ENCODE results near the gene ZNF646.

Gene ZNF646

DNA sequence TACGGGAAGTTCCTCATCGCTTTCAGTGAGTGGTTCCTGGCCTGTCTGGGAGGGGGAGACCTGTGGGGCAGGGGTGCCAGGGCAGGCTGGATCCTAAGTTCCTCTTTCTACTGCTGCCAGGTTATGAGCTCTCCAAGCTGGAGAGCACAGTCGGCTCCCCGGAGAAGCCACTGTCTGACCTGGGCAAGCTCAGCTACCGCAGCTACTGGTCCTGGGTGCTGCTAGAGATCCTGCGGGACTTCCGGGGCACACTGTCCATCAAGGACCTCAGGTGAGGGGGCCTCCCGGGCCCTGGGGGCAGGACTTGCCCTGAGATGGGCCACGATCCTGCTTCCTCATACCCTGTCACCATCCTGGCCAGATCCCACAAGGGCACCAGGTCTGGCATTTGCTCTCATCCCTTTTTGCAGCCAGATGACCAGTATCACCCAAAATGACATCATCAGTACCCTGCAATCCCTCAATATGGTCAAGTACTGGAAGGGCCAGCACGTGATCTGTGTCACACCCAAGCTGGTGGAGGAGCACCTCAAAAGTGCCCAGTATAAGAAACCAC is 56.2 kb downstream of the ZNF646 start:
- Histone ChIP-seq H3K36me3 (replicated peaks) (peaks cover 34% of the 10 kb centered on the region), H3K4me3 (no peak overlapping the region), H3K9me3 (no peaks in the 10 kb centered on the region), H3K27me3 (ENCODE audit: low read depth) (no peaks in the 10 kb centered on the region), H3K4me1 (peaks cover 20% of the 10 kb centered on the region)
- in situ Hi-C loops (cut with MboI; ENCODE audit: low sequenced_read_pairs): no loop called here
- no peak for DNase-seq (ENCODE audit: low spot score in 2 of 2)

DNA sequence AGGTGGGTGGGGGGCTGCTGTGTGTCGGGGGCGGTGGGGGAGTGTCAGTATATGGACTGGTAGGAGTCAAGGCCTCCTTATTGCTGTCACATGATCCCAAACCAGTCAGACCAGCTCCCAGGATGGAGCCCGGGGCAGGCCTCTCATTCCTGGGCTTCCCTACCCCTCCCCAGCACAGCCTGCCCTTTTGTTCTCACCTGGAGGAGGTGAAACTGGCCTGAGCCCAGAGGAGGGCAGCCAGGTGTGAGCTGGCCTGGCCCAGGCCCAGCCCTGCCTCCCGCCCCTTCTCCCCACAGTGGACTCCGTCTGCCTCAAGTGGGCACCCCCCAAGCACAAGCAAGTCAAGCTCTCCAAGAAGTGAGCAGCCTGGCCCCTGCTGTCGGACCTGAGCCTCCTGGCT is 56.7 kb downstream of the ZNF646 start:
- Histone ChIP-seq H3K9me3 (no peaks in the 10 kb centered on the region), H3K4me3 (no peak overlapping the region), H3K27me3 (ENCODE audit: low read depth) (no peaks in the 10 kb centered on the region), H3K36me3 (replicated peaks) (peaks cover 34% of the 10 kb centered on the region), H3K4me1 (peaks cover 20% of the 10 kb centered on the region)
- no peak for DNase-seq (ENCODE audit: low spot score in 2 of 2)
- in situ Hi-C loops (cut with MboI; ENCODE audit: low sequenced_read_pairs): no loop called here

DNA sequence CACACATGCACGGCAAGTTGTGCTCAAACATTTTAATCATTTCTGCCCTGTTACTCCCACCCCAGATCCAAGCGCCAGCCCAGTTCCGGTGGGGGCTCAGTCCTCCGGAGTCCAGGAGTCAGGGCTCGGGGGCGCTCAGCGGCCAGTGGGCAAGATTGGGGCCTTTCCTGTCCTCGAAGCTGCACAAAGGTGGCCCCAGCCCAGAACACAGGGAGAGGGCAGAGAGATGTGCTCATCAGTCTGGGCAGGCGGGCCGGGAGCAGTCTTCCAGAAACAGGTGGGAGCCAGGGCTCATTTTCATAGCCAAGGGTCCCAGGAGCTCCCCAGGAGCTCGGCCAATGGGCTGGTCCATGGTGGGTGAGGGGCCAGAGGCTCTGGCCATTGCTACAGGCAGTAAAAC is 57.2 kb downstream of the ZNF646 start:
- DNase-seq (ENCODE audit: low spot score in 2 of 2): no peak
- no peaks in the 10 kb centered on the region for H3K9me3 ChIP-seq
- peaks cover 34% of the 10 kb centered on the region for H3K36me3 ChIP-seq (replicated peaks)
- no peaks in the 10 kb centered on the region for H3K27me3 ChIP-seq (ENCODE audit: low read depth)
- no peak overlapping the region for H3K4me3 ChIP-seq
- in situ Hi-C loops (cut with MboI; ENCODE audit: low sequenced_read_pairs): no loop called here
- peaks cover 20% of the 10 kb centered on the region for H3K4me1 ChIP-seq

DNA sequence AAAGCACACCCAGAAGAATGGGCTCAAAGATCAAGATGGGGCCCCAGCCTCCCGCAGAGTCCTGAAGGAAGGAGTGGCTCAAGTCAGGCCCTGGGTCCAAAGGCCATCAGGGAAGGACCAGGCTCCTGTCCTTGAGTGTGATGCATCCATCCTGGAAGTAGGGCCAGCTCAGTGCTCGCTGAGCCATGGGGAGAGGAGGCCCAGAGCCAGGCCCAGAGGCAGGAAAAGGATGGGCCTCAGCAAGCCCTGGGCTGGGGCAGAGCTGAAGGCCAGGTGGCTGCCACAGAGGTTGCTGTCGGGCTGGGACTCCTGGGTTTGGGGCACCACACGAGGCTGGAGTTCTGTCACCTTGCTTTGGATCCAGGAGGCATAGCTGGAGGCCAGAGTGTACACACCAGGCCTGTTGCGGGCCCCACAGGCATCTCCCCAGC is 57.6 kb downstream of the ZNF646 start:
- H3K27me3 ChIP-seq (ENCODE audit: low read depth): no peaks in the 10 kb centered on the region
- H3K4me3 ChIP-seq: no peak overlapping the region
- H3K36me3 ChIP-seq (replicated peaks): peaks cover 34% of the 10 kb centered on the region
- in situ Hi-C loops (cut with MboI; ENCODE audit: low sequenced_read_pairs): no loop called here
- no peaks in the 10 kb centered on the region for H3K9me3 ChIP-seq
- peaks cover 20% of the 10 kb centered on the region for H3K4me1 ChIP-seq
- DNase-seq (ENCODE audit: low spot score in 2 of 2): no peak

DNA sequence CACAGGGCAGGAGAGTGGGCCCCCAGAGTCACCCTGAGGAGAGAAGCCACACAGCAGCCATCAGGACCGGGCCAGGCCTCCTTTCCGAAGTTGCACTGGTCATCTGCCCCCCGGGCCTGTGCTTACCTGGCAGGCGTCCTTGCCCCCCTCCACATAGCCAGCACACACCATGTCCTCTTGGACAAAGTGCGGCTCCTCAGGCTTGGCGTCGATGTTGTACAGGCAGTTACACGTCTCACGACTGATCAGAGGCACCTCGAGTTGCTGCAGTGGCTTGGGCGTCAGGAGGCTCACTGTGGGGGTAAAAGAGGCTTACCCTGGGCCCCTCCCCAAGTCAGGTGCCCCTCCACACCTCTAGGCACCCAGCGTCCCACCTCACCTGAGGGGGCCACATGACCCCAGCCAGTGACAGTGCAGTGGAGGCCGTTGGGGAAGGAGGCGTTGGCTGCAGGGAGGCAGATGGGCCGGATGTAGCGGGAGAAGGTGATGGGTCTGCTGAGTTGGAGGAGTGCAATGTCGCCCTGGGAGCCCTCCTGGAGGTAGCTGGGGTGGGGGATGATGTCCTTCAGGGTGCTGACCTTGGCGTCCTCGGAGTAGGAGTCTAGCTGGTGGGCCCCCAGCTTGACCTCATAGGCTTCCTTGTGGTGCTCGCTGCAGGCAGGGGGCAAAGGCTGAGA is 58.2 kb downstream of the ZNF646 start:
- no peaks in the 10 kb centered on the region for H3K27me3 ChIP-seq (ENCODE audit: low read depth)
- peaks cover 28% of the 10 kb centered on the region for H3K36me3 ChIP-seq (replicated peaks)
- no peak overlapping the region for H3K4me3 ChIP-seq
- in situ Hi-C loops (cut with MboI; ENCODE audit: low sequenced_read_pairs): no loop called here
- no peak for DNase-seq (ENCODE audit: low spot score in 2 of 2)
- no peaks in the 10 kb centered on the region for H3K9me3 ChIP-seq
- H3K4me1 ChIP-seq: peaks cover 20% of the 10 kb centered on the region

DNA sequence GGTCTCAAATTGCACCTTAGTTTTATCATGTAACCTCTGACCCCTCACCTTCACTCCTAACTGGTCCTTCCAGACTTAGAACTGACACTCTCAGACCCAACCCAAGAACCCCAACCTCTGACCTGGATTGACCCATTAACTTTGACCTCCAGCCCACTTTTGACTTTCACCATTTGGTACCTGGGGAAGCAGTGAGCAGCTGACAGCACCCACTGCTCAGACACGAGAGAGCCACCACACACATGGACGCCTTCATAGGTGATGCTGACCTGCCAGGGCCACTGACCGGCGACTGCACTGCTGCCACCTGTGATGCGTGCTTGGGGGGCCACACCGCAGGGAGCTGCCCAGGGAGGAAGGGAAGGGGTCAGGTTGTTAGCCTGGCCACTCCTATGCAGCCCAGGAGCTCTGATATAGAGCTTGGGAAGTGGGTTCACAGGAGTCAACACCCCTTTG is 58.9 kb downstream of the ZNF646 start:
- in situ Hi-C loops (cut with MboI; ENCODE audit: low sequenced_read_pairs): no loop called here

More for the DNA sequence above, 58.9 kb downstream of the ZNF646 start:
- Histone ChIP-seq H3K9me3 (no peaks in the 10 kb centered on the region), H3K4me1 (peaks cover 20% of the 10 kb centered on the region), H3K27me3 (ENCODE audit: low read depth) (no peaks in the 10 kb centered on the region), H3K4me3 (no peak overlapping the region), H3K36me3 (replicated peaks) (peaks cover 21% of the 10 kb centered on the region)
- DNase-seq (ENCODE audit: low spot score in 2 of 2): no peak
